ENCODE measurements around the gene ERFL. TPM values are rescaled to one million over a fixed set of nuclear protein-coding genes. Genes with fewer than 3 reads are reported as not detected.
A peak's percentile ranks its signal among the peaks of the same experiment; 100 is the strongest.

The ERFL gene
- total RNA-seq, 1 donor from 2014 or later, result not detected

GRCh38 chr19:41951686-41952172 lies 23.5 kb upstream of the ERFL start:
- Histone ChIP-seq H3K27ac (no peak overlapping the region), H3K4me3 (no peak overlapping the region), H3K27me3 (no peaks in the 10 kb centered on the region), H3K4me1 (no peaks in the 10 kb centered on the region), H3K9me3 (no peaks in the 10 kb centered on the region), H3K36me3 (peaks cover 12 to 14% of the 10 kb centered on the region in 2 donors)
- DNase-seq (ENCODE audit: low spot score in 2 of 2), result peak; percentile 11 to 87
- TF ChIP-seq CTCF (IDR thresholded peaks at IDR 0.05), result peak; percentile 89 to 100 (median 99)
- intact Hi-C loops (cut with DNase I), result loop anchor here (10.0 kb wide), 1 partner anchor 1643 kb away; the partner anchor contains the start of genes IRGQ and ZNF576

GRCh38 chr19:41947091-41947490 lies 18.8 kb upstream of the ERFL start:
- intact Hi-C loops (cut with DNase I), result no loop called here
- Histone ChIP-seq H3K4me1 (no peaks in the 10 kb centered on the region), H3K4me3 (no peak overlapping the region), H3K9me3 (no peaks in the 10 kb centered on the region), H3K36me3 (no peaks in the 10 kb centered on the region), H3K27ac (no peak overlapping the region), H3K27me3 (no peaks in the 10 kb centered on the region)
- TF ChIP-seq CTCF (IDR thresholded peaks at IDR 0.05), result no peak
- no peak for DNase-seq (ENCODE audit: low spot score in 2 of 2)

- H3K27ac ChIP-seq, result no peak overlapping the region
- H3K4me1 ChIP-seq, result peaks cover 5 to 8% of the 10 kb centered on the region in 2 donors
- TF ChIP-seq CTCF (IDR thresholded peaks at IDR 0.05), result no peak
- no peaks in the 10 kb centered on the region for H3K36me3 ChIP-seq
- intact Hi-C loops (cut with DNase I), result no loop called here
- H3K9me3 ChIP-seq, result no peaks in the 10 kb centered on the region
- no peak overlapping the region for H3K4me3 ChIP-seq
- peaks cover 10% of the 10 kb centered on the region for H3K27me3 ChIP-seq
- peak in 1 of 2 donors; percentile 64 for DNase-seq (ENCODE audit: low spot score in 2 of 2)
Measured at GRCh38 chr19:41945135-41945766, 17.0 kb upstream of the ERFL start.

- no peak for TF ChIP-seq CTCF (IDR thresholded peaks at IDR 0.05)
- no peak for DNase-seq (ENCODE audit: low spot score in 2 of 2)
- peaks cover 17% of the 10 kb centered on the region for H3K27me3 ChIP-seq
- intact Hi-C loops (cut with DNase I), result no loop called here
- H3K4me1 ChIP-seq, result peaks cover 5 to 13% of the 10 kb centered on the region in 2 donors
- H3K4me3 ChIP-seq, result no peak overlapping the region
- no peaks in the 10 kb centered on the region for H3K36me3 ChIP-seq
- H3K9me3 ChIP-seq, result no peaks in the 10 kb centered on the region
- H3K27ac ChIP-seq, result no peak overlapping the region
Measured at GRCh38 chr19:41944336-41944735, 16.1 kb upstream of the ERFL start.

- H3K4me1 ChIP-seq, result peaks cover 5 to 13% of the 10 kb centered on the region in 2 donors
- H3K27me3 ChIP-seq, result peaks cover 17% of the 10 kb centered on the region
- H3K27ac ChIP-seq, result no peak overlapping the region
- no peaks in the 10 kb centered on the region for H3K36me3 ChIP-seq
- DNase-seq (ENCODE audit: low spot score in 2 of 2), result no peak
- H3K4me3 ChIP-seq, result no peak overlapping the region
- TF ChIP-seq CTCF (IDR thresholded peaks at IDR 0.05), result no peak
- H3K9me3 ChIP-seq, result no peaks in the 10 kb centered on the region
- intact Hi-C loops (cut with DNase I), result no loop called here
Measured at GRCh38 chr19:41941410-41942202, 13.4 kb upstream of the ERFL start.

All from ascending aorta (tissue), 2 donors.